Measurements from ENCODE around the gene HSF4.

GRCh38 chr16:67180166-67180565 is 15.6 kb downstream of the HSF4 start:
- TF ChIP-seq POLR2AphosphoS5 (IDR thresholded peaks at IDR 0.05; ENCODE audit: low read depth, low read length) (no peak), POLR2A (IDR thresholded peaks at IDR 0.05; ENCODE audit: low read depth, low read length) (no peak), TAF1 (IDR thresholded peaks at IDR 0.05; ENCODE audit: borderline replicate concordance, low read depth, low read length) (no peak)

Measured in GM12892 (cell line).